ENCODE measurements around the gene KCNK5. TPM values are rescaled to one million over a fixed set of nuclear protein-coding genes. Genes with fewer than 3 reads are reported as not detected.

Gene KCNK5
- total RNA-seq, 4 donors from 2014 or later: 0.07 to 0.22 (median 0.20) TPM; not detected in 1

DNA sequence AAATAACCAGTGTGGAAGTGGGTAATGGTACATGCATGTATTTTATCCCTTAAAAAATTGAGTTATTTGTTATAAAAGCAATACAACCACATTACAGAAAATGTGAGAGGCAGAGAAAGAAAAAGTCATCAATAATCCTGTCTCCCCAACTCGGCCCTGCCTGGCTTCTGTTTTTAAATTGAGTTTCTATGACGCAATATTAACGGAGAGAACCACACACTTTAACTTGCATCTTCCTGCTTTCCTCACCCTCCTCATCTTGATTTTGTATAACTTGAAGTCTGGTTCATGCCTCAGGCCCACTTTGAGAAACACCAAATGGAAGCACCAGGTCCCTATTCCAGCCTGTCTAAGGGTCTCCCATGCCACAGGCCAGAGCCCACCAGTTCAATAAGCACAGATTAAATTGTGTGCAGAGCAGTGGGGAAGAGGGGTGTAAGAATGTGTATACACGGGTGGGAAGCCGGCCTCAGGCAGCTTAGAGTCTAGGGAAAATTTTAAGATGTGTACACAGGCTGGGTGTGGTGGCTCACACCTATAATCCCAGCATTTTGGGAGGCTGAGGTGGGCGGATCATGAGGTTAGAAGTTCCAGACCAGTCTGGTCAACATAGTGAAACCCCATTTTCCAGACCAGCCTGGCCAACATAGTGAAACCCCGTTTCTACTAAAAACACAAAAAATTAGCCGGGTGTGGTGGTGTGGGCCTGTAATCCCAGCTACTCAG is 15.9 kb downstream of the KCNK5 start:
- in situ Hi-C loops (cut with MboI; ENCODE audit: low sequenced_read_pairs in 4 of 4) (no loop called here), intact Hi-C loops (cut with DNase I; ENCODE audit: low total_unique reads) (no loop called here)
- DNase-seq: no peak
- no peak overlapping the region for H3K4me3 ChIP-seq
- ATAC-seq: no peak
- no peaks in the 10 kb centered on the region for H3K9me3 ChIP-seq
- no peaks in the 10 kb centered on the region for H3K36me3 ChIP-seq
- H3K4me1 ChIP-seq: no peaks in the 10 kb centered on the region
- TF ChIP-seq POLR2A (IDR thresholded peaks at IDR 0.05): no peak
- TF ChIP-seq, protein P1, sequence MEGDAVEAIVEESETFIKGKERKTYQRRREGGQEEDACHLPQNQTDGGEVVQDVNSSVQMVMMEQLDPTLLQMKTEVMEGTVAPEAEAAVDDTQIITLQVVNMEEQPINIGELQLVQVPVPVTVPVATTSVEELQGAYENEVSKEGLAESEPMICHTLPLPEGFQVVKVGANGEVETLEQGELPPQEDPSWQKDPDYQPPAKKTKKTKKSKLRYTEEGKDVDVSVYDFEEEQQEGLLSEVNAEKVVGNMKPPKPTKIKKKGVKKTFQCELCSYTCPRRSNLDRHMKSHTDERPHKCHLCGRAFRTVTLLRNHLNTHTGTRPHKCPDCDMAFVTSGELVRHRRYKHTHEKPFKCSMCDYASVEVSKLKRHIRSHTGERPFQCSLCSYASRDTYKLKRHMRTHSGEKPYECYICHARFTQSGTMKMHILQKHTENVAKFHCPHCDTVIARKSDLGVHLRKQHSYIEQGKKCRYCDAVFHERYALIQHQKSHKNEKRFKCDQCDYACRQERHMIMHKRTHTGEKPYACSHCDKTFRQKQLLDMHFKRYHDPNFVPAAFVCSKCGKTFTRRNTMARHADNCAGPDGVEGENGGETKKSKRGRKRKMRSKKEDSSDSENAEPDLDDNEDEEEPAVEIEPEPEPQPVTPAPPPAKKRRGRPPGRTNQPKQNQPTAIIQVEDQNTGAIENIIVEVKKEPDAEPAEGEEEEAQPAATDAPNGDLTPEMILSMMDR (IDR thresholded peaks at IDR 0.05 in 4 of 5, conservative IDR thresholded peaks at IDR 0.05 in 1 of 5): no peak
- H3K27me3 ChIP-seq: no peaks in the 10 kb centered on the region
- H3K27ac ChIP-seq: no peak overlapping the region

DNA sequence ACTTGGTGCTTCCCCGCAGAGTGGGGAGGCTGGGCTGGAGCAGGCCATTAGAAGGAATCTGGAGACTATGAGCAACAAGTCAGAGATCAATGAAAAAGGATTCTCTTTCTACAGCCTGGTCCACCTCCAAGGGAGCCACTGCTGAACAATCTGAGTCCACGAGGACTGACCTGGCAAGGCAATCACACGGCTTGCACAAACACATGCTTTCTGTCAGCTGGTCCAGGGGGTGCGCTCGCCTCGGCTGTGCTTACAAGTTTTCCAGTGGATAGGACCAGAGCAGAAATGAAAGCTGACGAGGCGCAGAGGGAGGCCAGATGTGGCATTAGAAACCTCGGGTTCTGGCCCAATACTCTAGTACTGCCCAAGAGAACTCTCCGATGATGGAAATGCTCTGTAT is 18.1 kb downstream of the KCNK5 start:
- in situ Hi-C loops (cut with MboI; ENCODE audit: low sequenced_read_pairs in 4 of 4) (no loop called here), intact Hi-C loops (cut with DNase I; ENCODE audit: low total_unique reads) (no loop called here)
- H3K4me3 ChIP-seq: no peak overlapping the region
- ATAC-seq: no peak
- no peaks in the 10 kb centered on the region for H3K27me3 ChIP-seq
- H3K4me1 ChIP-seq: no peaks in the 10 kb centered on the region
- no peaks in the 10 kb centered on the region for H3K36me3 ChIP-seq
- H3K27ac ChIP-seq: no peak overlapping the region
- DNase-seq: no peak
- TF ChIP-seq POLR2A (IDR thresholded peaks at IDR 0.05): no peak
- TF ChIP-seq, protein P1 (IDR thresholded peaks at IDR 0.05 in 4 of 5, conservative IDR thresholded peaks at IDR 0.05 in 1 of 5): no peak
- no peaks in the 10 kb centered on the region for H3K9me3 ChIP-seq

DNA sequence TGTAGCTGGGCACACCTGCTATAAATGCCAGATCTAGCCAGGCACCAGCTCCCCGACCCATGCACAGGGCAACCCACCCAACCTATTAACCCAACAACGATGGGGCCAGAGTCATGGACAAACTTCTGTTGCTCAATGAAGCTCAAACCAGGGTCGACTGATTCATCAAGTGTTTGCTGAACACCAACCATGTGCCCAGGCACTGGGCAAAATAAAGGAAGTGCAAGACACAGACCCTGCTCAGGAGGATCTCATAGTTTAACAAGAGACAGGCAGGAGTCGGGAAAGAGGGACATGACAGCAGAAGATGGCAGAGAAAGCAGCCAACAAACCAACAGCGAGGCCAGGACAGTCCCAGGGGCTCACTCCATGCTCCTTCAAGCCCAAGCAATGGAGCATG is 18.8 kb downstream of the KCNK5 start:
- H3K36me3 ChIP-seq: no peaks in the 10 kb centered on the region
- no peaks in the 10 kb centered on the region for H3K4me1 ChIP-seq
- H3K4me3 ChIP-seq: no peak overlapping the region
- in situ Hi-C loops (cut with MboI; ENCODE audit: low sequenced_read_pairs in 4 of 4): no loop called here
- no peak for ATAC-seq
- no peak for TF ChIP-seq POLR2A (IDR thresholded peaks at IDR 0.05)
- TF ChIP-seq, protein P1 (IDR thresholded peaks at IDR 0.05 in 4 of 5, conservative IDR thresholded peaks at IDR 0.05 in 1 of 5): no peak
- H3K9me3 ChIP-seq: no peaks in the 10 kb centered on the region
- no peak overlapping the region for H3K27ac ChIP-seq
- no peak for DNase-seq
- intact Hi-C loops (cut with DNase I; ENCODE audit: low total_unique reads): no loop called here
- no peaks in the 10 kb centered on the region for H3K27me3 ChIP-seq

DNA sequence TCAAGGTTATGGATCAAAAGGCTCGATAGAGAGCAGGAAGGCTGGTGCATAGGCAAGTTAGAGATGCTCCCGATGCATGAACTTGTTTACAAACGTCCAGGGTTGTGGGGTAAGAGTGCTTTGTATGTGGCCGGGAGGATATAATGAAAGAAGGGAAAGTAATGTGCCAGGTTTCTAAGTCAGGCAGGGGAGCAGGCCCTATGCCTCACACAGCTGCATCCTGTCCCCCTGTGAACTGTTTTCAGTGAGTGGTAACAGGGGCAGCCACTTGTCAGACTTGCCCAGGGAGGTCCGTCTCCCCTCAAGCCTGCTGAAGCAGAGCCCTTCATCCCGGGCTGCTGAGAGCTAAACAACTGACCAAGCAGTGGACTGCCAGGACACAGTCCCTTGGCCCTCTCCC is 19.4 kb downstream of the KCNK5 start:
- Histone ChIP-seq H3K36me3 (no peaks in the 10 kb centered on the region), H3K4me1 (no peaks in the 10 kb centered on the region), H3K9me3 (no peaks in the 10 kb centered on the region), H3K4me3 (no peak overlapping the region), H3K27me3 (no peaks in the 10 kb centered on the region), H3K27ac (no peak overlapping the region)
- no peak for TF ChIP-seq POLR2A (IDR thresholded peaks at IDR 0.05)
- TF ChIP-seq, protein P1 (IDR thresholded peaks at IDR 0.05 in 4 of 5, conservative IDR thresholded peaks at IDR 0.05 in 1 of 5): no peak
- no peak for ATAC-seq
- in situ Hi-C loops (cut with MboI; ENCODE audit: low sequenced_read_pairs in 4 of 4): no loop called here
- intact Hi-C loops (cut with DNase I; ENCODE audit: low total_unique reads): no loop called here
- DNase-seq: no peak

DNA sequence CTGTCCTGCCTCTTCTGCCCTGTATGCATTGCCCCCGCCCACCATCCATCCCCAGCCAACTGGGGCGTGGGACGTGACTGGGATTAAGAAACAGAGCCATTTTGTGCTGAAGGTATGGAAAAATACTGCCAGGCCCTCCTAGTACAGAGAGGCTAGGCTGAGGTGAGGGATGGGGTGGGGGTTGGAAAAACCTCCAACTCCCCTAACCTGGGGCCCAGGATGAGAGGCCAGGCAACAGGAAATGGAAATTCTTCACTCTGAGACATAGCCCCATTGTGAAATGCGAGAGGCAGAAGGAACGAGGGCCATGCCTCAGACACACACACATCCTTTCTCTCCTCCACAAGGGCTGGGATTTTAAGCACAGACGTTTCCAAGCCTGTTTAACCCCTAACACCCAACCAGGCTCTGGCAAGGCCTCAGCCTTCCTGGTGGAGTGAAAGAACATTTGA is 19.9 kb downstream of the KCNK5 start:
- ATAC-seq: no peak
- Histone ChIP-seq H3K9me3 (no peaks in the 10 kb centered on the region), H3K4me1 (no peaks in the 10 kb centered on the region), H3K27me3 (no peaks in the 10 kb centered on the region), H3K36me3 (no peaks in the 10 kb centered on the region), H3K27ac (no peak overlapping the region), H3K4me3 (no peak overlapping the region)
- intact Hi-C loops (cut with DNase I; ENCODE audit: low total_unique reads): no loop called here
- in situ Hi-C loops (cut with MboI; ENCODE audit: low sequenced_read_pairs in 4 of 4): no loop called here
- TF ChIP-seq POLR2A (IDR thresholded peaks at IDR 0.05): no peak
- TF ChIP-seq, protein P1 (IDR thresholded peaks at IDR 0.05 in 4 of 5, conservative IDR thresholded peaks at IDR 0.05 in 1 of 5): no peak
- DNase-seq: no peak

All from gastrocnemius medialis (tissue), 4 donors.